Amniotic stem cell (primary cell): ENCODE measurements around the gene CRADD.
"Not testable (repeated sequence)": the region's sequence is repeated elsewhere in the genome, so short reads cannot be mapped to it uniquely, and the experiment has no call there.

Experiments used
- DNase-seq: peaks from one replicate; lab custom pipeline; 2025; lab: John Stamatoyannopoulos, UW

The CRADD gene

GRCh38 chr12:93706824-93707223 lies 29.6 kb downstream of the CRADD start:
- no peak for DNase-seq

- DNase-seq = no peak
Measured at GRCh38 chr12:93707836-93708235, 30.7 kb downstream of the CRADD start.

GRCh38 chr12:93708952-93709351 lies 31.8 kb downstream of the CRADD start:
- DNase-seq = no peak

GRCh38 chr12:93709386-93709785 lies 32.2 kb downstream of the CRADD start:
- DNase-seq = no peak

- DNase-seq = no peak
Measured at GRCh38 chr12:93710574-93710926, 33.4 kb downstream of the CRADD start.

- not testable (repeated sequence) for DNase-seq
Measured at GRCh38 chr12:93711502-93711901, 34.3 kb downstream of the CRADD start.

GRCh38 chr12:93712200-93712599 lies 35.0 kb downstream of the CRADD start:
- no peak for DNase-seq

GRCh38 chr12:93713060-93713459 lies 35.9 kb downstream of the CRADD start:
- no peak for DNase-seq

- DNase-seq = no peak
Measured at GRCh38 chr12:93713800-93714199, 36.6 kb downstream of the CRADD start.

- no peak for DNase-seq
Measured at GRCh38 chr12:93714382-93714781, 37.2 kb downstream of the CRADD start.

GRCh38 chr12:93719710-93720109 lies 42.5 kb downstream of the CRADD start:
- no peak for DNase-seq

GRCh38 chr12:93720559-93720958 lies 43.4 kb downstream of the CRADD start:
- no peak for DNase-seq

- no peak for DNase-seq
Measured at GRCh38 chr12:93722179-93722578, 45.0 kb downstream of the CRADD start.

GRCh38 chr12:93722835-93723567 lies 45.8 kb downstream of the CRADD start:
- no peak for DNase-seq

GRCh38 chr12:93723568-93723930 lies 46.4 kb downstream of the CRADD start:
- DNase-seq = no peak

- no peak for DNase-seq
Measured at GRCh38 chr12:93725531-93725930, 48.4 kb downstream of the CRADD start.

- no peak for DNase-seq
Measured at GRCh38 chr12:93727195-93727811, 50.1 kb downstream of the CRADD start.

GRCh38 chr12:93727911-93728310 lies 50.7 kb downstream of the CRADD start:
- DNase-seq = no peak

- DNase-seq = no peak
Measured at GRCh38 chr12:93729934-93730333, 52.8 kb downstream of the CRADD start.

- DNase-seq = no peak
Measured at GRCh38 chr12:93733358-93733757, 56.2 kb downstream of the CRADD start.

GRCh38 chr12:93733928-93734327 lies 56.8 kb downstream of the CRADD start:
- DNase-seq = no peak

- DNase-seq = no peak
Measured at GRCh38 chr12:93734784-93735183, 57.6 kb downstream of the CRADD start.

GRCh38 chr12:93736640-93737178 lies 59.5 kb downstream of the CRADD start:
- DNase-seq = no peak
